ENCODE measurements around the gene RETREG1. TPM values are rescaled to one million over a fixed set of nuclear protein-coding genes. Genes with fewer than 3 reads are reported as not detected.
"Not testable (repeated sequence)": the region's sequence is repeated elsewhere in the genome, so short reads cannot be mapped to it uniquely, and the experiment has no call there.

Gene RETREG1
- polyA plus RNA-seq, 4 donors: 31.8 to 48.7 (median 42.0) TPM

DNA sequence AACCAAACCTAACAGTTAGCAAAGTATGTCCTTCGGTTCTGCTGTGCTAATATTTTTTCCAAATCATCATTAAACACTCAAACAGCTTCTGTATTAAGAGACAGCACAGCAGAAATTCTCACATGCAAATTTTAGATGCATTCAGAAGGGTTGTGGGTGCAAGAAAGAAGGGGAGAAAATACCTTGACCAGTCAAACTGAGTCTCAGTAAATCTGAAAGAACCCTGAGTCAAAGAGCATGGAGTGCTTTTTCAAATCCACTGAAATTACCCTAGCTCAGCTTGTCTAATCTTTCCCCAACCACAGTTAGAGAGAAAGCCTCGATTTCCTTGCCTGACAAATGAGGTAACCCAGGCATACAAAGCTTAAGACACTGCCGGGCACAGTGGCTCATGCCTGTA, 55.1 kb downstream of the RETREG1 start:
- no peak for DNase-seq (ENCODE audit: low read depth in 4 of 4, low spot score in 2 of 4)

DNA sequence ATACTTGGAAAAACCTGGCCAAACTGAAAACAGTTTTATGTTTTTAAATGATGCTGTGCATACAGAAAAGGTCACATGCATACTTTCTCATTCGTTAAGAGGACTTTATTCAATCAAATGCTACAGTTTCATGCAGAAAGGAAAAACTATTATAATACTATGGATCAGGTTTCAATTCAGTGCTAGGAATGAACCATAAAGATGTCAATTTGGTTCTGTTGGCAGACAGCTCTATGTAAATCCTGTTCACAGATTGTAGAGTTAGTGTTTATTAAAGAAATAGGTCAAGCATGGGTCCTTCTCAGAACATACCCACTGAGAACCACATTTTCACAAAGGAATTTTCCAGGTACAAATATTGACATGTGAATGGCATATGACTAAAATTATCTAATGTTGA, 57.1 kb downstream of the RETREG1 start:
- DNase-seq (ENCODE audit: low read depth in 4 of 4, low spot score in 2 of 4): no peak

DNA sequence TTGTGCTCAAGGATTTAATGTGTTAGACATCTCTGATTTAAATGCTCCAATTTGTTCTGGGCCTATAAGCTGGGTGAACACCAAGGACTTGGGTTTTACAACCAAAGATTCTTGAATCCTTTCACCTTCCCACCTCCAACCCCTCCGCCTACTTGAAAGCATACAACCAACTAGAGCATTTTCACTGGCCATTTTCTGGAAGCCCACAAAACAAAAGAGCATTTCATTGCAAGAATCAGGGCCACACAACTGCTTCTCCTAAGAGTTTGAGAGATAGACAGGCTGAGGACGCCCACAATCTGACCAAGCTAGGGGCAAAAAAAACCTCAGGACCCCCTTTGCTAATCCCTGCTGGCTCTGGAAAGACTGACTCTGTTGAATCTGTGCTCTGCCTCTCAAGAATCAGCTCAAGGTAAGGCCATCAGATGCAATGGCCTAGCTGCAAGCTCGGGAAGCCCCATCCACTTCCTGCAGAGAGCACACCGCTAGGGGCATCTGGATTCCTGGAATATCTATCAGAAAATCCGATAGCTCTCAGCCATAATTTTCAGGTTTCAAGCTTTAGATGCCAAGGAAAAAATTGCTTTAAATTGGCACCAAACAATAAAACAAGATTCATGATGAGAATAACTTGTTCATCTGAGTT, 57.7 kb downstream of the RETREG1 start:
- DNase-seq (ENCODE audit: low read depth in 4 of 4, low spot score in 2 of 4): no peak

DNA sequence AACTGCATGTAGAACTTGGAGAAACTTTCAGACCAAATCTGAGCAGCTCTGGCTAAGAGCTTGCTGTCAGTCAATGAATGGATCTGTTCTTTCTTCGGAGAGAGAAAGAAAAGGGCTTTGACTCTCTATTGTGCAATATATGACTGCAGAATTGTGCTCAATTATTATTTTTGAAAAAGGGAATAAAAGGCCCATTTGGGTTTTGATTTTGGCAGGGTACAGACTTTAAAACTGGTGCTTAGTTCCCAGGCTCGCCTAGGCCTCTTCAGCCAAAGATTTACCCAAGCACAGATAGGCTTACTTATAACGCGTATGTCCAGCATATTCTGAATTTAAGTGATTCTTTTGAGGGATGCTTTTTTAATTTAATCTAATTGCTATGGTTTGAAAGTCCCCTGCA, 59.3 kb downstream of the RETREG1 start:
- DNase-seq (ENCODE audit: low read depth in 4 of 4, low spot score in 2 of 4): no peak

DNA sequence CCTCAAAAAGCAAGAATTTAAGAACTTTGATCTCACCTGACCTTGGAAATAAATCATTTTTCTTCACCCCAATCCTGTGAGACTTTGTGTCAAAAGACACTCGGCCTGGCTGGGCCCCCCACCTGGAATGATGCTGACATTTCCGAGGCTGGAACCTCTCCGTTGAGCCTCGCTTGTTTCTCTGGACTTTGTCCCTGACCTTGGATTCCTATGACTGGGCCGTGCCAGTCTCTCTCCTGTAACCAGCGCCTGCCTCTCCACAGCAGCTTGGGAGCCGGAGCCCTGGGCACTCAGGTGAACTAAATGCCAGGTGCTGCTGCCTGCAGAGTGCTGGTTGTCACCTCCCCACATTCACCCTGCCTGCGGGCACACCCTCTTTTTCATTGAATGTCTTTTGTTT, 62.7 kb downstream of the RETREG1 start:
- DNase-seq (ENCODE audit: low read depth in 4 of 4, low spot score in 2 of 4): no peak

DNA sequence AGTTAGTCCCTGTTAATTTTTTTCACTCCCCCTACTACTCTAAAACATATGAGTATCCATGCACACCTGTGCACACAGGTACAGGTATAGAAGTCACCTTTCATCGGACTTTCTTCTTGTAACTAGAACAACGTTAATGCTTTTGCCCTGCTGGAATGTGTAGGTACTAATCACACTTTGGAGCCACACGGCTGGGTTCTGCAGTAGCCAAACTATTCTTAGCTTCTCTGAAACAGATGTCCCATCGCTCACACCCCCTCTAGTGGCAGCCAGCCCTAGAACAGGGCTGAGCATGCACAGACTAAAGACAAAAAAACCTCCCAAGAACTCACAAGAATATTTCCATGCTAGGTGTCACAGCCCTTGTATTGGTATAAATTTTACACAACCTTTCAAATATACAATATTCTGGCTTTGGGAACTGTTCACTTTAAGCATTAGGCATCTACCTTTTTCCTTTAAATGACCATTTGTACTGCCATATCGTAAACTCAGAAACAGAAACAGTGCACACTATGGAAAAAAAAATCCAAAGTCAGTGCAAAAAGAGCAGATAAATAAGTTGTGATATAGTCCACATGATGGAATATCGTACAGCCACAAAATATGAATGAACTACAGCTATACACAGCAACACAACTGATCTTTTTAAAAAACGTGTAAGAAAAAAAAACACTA, 64.0 kb downstream of the RETREG1 start:
- DNase-seq (ENCODE audit: low read depth in 4 of 4, low spot score in 2 of 4): peak in 2 of 4 donors; percentile 32 to 47

DNA sequence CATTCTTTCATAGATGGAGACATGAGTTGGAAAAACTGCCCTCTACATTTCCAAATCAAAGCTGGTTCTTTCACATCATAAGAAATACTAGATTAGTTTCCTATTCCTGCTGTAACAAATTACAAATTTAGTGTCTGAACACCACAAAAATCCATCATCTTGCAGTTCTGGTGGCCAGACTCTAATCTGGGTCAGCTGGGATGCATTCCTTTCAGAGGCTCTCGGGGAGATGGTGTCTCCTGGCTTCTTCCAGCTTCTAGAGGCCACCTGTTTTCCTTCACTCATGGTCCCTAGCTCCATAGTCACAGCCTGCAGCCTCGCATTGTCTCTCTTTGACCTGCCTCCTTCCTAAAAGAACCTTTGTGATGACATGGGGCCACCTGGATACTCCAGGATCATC, 65.2 kb downstream of the RETREG1 start:
- DNase-seq (ENCODE audit: low read depth in 4 of 4, low spot score in 2 of 4): no peak

DNA sequence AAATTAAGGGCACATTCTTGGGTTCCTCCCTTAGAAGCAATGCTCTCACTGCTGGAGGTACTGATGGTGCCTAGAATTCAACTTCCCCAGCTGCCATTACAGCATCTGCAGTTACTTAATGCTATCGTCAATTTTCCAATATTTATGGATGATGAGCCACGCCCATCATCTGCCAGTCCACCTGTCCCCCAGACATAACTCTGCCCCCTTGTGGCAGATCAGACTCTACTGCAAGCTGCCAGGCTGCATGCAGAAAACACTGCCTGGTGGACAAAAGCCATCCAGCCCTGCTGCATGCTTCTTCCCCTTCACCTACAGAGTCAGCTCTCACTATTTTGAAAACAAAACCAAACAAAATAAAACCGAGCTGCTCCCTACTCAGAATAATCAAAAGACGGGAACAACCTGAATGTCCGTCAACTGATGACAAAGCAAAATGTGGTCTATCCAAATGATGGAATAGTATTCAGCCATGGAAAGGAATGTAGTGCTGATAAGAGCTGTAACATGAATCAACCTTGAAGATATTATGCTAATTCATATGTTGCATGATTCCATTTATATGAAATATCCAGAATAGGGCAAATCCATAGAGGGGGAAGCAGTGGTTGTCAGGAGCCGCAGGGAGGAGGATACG, 66.4 kb downstream of the RETREG1 start:
- DNase-seq (ENCODE audit: low read depth in 4 of 4, low spot score in 2 of 4): no peak

DNA sequence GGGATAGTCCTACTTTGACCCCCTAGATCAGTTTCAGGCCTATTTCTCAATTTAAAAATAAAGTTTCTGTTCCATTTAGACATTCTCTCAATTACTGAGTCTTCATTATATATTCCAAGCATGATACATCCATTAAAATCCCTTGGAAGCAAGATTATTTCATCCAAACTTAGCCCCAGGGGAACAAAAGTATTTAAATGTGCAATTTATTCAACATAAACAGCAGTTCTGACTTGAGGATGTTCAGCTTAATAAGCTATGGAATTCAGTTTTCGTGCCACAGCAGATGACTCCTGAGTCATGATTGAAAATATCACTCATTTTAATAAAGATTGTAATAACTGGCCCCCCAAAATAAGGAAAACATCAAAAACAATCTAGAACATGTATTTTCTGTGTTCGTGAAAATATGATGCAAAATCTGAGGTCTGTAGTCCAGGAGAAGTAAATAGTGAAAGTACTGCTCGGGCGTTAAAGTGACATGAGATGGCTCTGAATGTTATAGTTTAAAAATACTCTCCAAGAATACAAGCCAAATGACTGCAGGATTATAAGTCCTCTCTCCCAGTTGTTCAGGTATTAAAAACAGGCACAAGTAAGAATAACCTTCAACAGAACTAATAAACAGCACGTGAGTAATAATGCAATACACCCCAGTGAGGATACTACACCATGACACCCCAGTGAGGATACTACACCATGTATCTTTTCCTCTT, 67.1 kb downstream of the RETREG1 start:
- DNase-seq (ENCODE audit: low read depth in 4 of 4, low spot score in 2 of 4): no peak

DNA sequence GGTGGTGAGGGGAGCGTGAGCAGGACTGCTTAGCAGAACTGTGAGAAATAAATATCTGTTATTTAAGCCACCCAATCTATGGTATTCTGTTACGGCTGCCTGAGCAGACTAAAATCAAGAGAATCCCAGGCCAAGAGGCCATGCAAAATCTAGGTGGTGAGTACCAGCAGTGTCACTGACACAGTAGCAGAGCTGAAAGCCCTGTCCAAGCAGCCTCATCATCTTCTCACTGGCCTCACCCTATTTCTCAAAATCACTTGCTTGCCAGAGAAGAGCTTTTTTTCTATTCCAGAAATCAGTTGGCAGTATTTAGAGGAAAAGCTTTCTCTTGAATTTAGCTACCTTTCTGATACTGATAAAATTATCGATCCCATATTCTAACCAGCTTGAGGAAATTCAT, 68.0 kb downstream of the RETREG1 start:
- no peak for DNase-seq (ENCODE audit: low read depth in 4 of 4, low spot score in 2 of 4)

DNA sequence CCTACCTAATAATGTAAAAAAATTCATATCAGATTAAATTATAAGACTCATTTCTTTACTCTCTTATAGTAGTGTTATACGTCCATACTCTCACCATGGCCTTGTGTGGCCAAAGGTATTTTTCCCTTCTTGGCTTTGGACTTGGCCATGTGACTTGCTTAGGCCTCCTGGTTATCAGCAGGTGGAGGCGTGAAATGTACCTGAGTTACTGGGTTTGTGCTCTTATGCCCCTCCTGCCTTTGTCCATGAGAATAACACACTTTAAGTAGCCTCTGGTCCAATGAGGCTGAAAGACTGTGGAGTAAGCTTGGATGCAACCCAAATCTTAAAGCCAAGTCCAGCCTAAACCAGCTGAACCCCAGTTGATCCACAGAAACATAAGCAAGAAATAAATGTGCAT, 68.7 kb downstream of the RETREG1 start:
- no peak for DNase-seq (ENCODE audit: low read depth in 4 of 4, low spot score in 2 of 4)

DNA sequence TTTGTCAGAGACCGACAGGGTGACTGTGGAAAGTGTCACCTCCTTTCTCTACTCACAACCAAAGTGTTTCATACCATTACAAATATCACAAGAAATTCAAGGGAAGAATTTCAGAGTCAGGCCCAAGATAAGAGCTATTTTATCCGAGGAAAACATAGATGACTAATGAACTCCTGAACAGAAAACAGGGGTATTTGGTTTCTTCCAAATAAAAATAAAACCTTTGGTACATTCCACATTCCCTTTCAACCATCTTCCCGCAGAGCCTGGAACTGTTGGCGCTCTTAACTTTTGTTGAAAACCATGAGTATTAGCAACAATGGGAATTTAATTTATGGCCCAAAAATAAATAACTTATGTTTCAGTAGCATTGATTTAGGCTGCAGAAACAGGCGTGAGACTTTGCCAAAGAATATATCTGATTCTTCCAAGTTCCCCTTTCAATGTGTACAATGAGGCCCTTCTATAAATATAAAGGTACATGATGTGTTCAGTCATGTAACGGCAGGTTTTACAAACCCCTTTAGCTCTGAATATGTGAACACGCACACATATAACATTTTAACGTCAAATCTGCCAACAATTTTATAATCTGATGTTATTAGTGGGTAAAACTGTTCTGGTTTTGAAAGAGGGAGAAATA, 69.5 kb downstream of the RETREG1 start:
- no peak for DNase-seq (ENCODE audit: low read depth in 4 of 4, low spot score in 2 of 4)

DNA sequence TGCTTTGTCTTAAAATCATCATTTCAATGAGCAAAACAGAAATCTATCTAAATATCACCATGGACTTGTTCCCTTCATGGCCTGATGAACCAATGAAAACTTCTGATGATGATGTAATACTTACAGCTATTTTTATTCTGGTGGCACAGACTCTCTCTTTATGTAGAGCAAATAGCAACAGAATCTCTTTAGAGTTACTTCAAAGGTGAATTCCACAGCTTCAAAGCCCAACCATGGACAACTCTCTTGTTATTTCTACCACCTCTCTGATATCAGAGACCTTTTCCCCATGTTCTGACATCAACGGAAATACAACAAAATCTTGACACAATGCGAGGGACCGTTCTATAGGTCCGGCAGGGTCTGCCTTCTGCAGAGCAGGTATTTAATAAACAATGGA, 70.1 kb downstream of the RETREG1 start:
- DNase-seq (ENCODE audit: low read depth in 4 of 4, low spot score in 2 of 4): no peak

DNA sequence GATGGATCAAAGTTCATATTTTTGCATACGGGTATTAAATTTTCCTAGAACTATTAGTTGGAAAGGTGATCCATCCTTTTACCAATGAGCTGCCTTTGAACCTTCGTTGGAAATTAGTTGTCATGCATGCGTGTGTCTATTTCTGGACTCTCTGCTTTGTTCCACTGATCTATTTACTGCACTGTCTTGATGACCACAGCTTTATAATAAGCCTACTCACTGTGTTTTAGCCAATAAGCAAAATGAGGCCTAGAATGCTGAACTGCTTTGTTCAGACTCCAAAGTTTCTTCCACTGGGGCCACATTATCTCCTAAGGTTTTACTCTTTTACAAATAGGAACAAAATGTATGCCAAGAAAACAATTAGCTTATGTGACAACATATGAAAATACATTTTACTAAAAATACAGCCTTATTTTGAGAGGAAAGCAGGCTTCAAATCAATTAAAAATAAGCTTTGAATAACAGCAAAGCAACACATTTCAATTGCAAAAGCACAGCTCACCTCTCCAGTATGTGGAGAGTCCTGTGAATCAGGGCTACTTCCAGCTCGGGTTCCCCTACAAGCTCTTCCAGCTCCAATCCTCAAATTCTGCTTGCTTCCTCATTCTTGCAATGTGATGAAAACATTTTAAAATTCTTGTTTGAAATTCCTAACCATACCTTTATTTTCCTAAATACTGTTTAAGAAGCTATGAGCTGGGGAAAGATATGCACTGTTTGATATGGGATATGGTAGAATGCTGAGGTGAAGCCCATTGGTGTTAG, 72.0 kb downstream of the RETREG1 start:
- no peak for DNase-seq (ENCODE audit: low read depth in 4 of 4, low spot score in 2 of 4)

DNA sequence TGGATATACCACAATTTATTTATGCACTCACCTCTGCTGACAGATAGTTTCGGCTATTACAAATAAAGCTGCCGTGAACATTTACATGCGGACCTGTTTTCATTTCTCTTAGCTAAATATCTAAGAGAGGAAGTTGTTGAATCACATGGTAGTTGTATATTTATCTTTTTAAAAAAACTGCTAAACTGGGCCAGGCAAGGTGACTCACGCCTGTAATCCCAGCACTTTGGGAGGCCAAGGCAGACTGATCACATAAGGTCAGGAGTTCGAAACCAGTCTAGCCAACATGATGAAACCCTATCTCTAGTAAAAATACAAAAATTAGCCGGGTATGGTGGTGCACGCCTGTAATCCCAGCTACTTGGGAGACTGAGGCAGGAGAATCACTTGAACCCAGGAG, 73.6 kb downstream of the RETREG1 start:
- not testable (repeated sequence) for DNase-seq (ENCODE audit: low read depth in 4 of 4, low spot score in 2 of 4)

DNA sequence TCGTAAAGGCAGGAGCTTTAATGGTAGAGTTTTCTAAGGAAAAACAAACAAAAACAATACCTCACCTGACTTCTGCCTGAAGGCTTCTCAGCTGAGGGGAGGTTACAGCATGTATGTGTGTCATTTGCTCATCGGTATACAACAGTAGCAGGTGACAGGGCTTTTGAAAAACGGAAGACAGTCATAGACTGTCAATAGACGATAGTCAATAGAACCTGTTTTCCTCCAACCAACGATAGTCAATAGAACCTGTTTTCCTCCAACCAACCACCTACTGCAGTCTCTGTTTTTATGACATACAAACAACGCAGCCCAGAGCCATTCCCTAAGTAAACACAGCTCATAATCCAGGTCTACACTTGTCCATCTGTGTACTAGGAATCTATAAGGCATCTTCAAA, 74.6 kb downstream of the RETREG1 start:
- DNase-seq (ENCODE audit: low read depth in 4 of 4, low spot score in 2 of 4): no peak

DNA sequence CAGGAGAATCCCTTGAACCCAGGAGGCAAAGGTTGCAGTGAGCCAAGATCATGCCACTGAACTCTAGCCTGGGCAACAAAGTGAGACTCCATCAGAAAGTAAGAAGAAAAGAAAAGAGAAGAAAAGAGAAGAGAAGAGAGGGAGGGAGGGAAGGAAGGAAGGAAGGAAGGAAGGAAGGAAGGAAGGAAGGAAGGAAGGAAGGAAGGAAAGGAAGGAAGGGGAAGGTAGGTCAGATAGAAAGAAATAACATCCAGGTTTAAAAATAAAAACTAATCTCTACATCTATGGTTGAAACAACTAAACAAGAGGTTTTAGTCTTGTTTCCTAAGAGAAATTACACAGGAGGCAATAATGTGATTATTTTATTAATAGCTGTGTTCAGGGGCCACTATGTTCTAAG, 75.2 kb downstream of the RETREG1 start:
- DNase-seq (ENCODE audit: low read depth in 4 of 4, low spot score in 2 of 4): not testable (repeated sequence)

DNA sequence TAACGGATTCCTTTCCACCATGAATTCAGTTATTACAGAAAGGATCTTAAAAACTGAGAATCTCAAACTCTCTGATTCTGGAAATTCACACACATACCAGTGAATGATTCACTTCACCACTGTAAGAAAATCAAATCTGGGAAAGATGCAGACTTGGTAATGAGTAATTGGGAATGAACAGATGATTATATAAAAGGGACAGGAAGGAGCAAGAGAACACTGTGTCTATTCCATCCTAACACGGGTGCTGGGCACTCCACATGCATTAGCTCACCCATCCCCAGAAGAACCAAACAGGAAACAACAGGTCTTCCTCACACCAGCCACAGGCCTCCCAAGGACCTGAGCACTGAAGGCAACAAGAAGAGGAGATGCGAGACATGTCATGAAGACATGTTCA, 76.4 kb downstream of the RETREG1 start:
- no peak for DNase-seq (ENCODE audit: low read depth in 4 of 4, low spot score in 2 of 4)

DNA sequence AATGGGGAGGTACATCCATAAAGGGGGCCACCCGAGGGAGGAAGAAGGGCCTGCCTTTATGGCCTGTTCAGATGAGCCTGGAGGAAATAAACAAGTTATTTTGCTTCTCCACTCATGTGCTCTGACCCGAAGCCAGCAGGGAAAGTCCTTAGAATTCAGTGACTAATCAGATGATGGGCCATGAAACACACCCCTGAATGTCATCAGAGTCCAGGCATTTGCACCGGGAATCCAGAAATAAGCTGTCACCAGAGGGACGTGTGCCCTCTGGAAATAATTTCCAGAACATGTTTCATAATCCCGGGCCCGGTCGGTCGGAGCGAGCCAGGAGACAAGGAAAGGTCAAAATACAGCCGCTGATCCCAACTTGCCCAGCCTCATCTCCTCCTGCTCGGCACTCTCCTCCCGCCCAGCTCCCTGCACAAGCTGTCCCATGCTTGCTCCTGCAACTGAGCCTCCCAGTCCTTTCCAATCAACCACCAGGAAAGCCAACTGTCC, 77.6 kb downstream of the RETREG1 start:
- peak in 2 of 4 donors; percentile 13 to 39 for DNase-seq (ENCODE audit: low read depth in 4 of 4, low spot score in 2 of 4)

DNA sequence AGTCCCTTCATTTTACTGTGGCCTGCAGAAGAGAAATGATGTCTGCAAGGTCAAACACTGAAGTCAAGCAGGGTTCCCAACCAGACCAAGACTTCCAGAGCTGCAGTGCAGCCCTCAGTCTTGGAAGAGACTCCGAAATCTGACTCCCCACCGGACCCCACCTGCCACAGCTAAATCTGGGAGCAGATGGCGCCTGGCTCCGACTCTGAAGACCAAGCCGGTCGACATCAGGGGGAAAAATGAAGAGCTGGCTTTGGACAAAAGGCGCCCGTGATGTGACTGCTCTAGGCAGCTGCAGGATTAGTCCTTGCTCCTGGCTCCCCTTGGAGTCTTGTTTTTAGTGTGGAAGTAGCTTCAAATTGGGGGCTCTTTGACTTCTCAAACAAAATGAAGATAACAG, 78.8 kb downstream of the RETREG1 start:
- no peak for DNase-seq (ENCODE audit: low read depth in 4 of 4, low spot score in 2 of 4)

All from left renal cortex interstitium (tissue), 4 donors.